HG03103 (cell line): ENCODE data around the gene ORM1.

Experiments
- ATAC-seq: cut with Tn5 transposase; IDR thresholded peaks from one replicate; pipeline ENCODE4 v1.9.1; 2021; ENCODE audit warnings: low read depth; ENCODE audit not compliant: unreplicated experiment

ORM1 gene

GRCh38 chr9:114375386-114376175 is 52.7 kb downstream of the ORM1 start:
- no peak for ATAC-seq
